NCI-H146 treated with DMSO at 0.1 percent for 48 hours (cell line): ENCODE data around the gene SDHC.
A peak's percentile ranks its signal among the peaks of the same experiment; 100 is the strongest.
"Not testable (repeated sequence)": the region's sequence is repeated elsewhere in the genome, so short reads cannot be mapped to it uniquely, and the experiment has no call there.

Experiments
- DNase-seq: peaks from one replicate; lab custom pipeline; 2025; ENCODE audit not compliant: unreplicated experiment; lab: John Stamatoyannopoulos, UW

Gene SDHC

DNA sequence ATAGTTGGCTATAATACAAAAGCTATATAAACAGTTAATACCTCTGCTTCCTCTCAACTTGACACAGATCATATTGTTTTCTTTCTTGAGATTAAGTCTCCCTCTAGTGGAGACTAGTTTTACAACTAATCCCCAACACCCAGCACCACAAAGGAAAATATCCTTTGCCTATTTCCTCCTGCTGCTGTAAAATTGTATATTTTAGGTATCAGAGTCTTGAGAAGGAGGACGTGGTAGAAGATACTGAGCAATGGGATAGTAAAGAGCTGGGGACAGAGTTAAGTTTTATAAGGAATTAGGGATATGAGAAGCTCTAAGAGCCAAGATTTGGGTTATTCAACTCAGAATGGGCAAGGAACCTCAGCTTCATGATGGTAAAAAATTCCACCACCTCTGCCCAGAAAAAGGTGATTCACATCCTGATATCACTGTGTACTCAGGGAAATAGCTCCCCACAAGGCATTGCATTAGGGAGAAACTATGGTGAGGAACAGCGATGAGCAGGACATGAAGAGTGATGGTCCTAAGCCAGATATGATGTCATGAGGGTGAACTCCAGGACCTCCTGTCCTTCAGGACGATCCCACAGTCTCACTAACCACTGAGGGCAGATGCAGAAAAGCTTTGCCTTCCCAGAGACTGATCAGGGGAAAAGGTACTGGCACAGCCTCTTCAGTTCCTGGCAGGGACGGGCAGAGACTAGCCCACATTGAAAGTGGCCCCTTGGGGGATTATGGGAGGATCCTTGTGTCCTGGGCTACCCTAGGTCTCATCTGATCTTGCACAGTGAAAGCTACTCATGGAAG lies 68.2 kb downstream of the SDHC start:
- DNase-seq, result peak; percentile 31

DNA sequence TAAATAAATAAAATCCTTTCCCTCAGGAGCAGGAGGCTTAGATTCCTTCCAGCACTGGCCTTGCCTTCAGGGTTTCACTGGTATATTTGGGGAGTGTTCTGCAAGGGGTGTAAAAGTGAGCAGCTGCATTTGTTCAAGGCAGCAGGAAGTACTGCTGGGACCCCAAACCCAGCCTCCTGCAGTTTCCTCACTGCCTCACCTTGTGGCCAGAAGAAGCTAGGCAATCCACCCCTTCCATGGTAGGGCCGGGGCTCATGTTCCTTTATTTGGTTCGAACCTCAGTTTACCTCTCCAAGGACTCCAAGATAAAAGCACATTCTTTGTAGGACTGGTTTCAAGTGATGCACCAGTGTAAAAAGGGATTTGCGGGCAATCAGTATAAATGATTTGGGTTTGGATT lies 74.5 kb downstream of the SDHC start:
- no peak for DNase-seq

DNA sequence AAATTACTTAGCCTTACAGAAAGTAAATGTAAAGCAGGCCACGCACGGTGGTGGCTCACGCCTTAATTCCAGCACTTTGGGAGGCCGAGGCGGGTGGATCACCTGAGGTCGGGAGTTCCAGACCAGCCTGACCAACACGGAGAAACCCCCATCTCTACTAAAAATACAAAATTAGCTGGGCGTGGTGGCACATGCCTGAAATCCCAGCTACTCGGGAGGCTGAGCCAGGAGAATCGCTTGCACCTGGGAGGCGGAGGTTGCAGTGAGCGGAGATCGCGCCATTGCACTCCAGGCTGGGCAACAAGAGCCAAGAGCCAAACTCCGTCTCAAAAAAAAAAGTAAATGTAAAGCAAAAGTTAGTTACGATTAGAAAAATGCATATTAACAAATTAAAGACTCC lies 75.0 kb downstream of the SDHC start:
- not testable (repeated sequence) for DNase-seq

DNA sequence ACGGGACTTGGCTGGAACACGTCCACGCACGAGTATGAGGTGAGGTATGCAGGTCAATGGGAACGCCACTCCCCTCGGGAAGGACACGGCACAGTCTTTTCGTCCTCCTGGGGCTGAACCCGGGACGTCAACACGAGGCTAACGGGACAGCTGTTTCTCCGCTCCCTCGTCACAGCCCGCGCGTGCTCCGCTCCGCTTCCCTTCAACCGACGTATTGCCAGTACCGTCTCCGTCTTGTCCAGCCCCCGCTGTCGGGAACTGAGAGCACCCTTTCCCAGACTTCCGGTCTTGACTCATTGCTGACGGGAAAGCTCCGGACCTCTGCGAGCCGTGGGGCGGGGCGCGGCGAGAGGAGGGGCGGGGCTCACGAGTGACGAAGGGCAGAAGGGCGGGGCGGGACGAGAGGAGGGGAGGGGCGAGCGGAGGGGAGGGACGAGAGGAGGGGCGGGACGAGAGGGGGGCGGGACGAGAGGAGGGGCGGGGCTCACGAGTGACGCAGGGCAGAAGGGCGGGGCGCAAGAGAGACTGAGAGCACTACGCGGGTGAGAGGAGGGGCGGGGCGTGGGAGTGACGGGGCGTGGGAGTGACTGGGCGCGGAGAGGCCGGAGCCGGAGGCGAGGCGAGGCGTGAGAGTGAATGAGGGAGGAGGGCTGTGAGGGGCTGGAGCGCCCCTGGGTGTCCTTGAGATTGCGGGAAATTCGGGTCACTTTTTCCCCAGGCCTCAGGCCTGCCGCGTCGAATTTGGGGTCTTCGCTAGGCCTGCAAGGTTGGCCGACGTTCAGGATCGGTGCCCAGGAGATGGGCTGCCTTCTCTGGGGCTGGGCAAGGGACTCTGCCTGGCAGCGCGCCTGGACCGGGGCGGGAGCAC lies 75.7 kb downstream of the SDHC start:
- peak; percentile 80 for DNase-seq

DNA sequence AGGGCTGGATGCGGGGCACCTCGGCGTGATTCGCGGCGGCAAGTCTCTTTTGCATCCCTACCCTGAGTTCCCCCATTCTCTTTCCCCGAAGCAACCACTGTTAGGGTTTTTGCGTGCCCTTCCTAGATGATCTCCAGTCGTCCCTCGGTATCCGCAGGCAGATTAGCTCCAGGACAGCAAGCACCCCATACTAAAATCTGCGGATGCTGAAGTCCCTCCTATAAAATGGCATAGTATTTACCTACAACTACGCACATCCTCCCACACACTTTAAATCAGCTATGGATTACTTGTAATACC lies 76.3 kb downstream of the SDHC start:
- peak; percentile 13 for DNase-seq

DNA sequence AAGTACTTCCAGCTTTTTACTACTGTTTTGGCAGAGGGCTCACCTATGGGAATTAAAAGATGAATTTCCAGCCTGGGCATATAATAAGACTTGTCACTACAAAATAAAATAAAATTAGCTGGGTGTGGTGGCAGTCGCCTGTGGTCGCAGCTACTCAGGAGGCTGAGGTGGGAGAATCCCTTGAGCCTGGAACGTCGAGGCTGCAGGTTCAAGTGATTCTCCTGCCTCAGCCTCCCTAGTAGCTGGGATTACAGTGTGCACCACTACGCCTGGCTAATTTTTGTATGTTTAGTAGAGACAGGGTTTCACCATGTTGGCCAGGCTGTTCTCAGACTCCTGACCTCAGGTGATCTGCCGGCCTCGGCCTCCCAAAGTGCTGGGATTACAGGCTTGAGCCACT lies 77.0 kb downstream of the SDHC start:
- DNase-seq, result not testable (repeated sequence)

DNA sequence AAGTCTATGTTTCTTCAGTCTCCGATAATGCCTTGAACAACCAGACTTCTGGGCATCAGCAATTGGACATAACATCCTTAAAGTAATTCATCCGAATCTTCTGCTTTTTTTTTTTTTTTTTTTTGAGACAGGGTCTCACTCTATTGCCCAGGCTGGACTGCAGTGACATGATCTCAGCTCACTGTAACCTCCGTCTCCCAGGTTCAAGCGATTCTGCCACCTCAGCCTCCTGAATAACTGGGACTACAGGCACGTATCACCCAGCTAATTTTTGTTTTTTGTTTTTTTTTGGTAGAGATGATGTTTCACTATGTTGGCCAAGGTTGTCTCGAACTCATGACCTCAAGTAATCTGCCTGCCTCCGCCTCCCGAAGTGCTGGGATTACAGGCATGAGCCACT lies 77.4 kb downstream of the SDHC start:
- no peak for DNase-seq

DNA sequence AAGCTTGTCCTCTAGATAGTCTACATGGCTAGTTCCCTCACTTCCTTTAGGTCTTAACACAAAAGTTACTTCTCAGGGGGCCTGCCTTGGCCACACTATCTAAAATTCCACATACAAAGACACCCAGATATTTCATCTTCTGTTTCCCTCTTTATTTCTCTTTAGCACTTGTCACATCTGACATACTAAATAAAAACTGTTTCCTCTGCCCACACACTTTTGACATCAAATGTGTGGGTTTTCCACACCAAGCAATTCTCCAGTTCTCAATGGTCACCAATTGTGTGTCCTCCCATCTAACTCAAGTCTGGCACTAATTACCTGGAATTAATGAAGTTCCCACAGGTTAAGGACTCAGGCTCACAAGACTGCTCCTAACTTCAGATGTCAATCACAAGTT lies 79.0 kb downstream of the SDHC start:
- no peak for DNase-seq

DNA sequence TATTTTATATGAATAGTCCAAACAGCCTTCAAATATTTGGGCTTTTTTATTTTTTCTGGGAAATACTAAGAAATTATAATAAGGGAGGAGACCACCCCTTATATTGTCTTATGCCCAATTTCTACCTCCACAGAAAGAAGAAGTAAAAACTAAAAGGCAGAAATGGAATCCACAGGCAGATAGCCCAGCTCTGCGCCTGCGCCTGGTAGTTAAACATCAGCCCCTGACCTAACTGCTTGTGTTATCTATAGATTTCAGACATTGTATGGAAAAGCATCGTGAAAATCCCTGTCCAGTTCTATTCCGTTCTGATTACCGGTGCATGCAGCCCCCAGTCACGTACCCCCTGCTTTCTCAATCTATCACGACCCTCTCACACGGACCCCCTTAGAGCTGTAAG lies 82.9 kb downstream of the SDHC start:
- not testable (repeated sequence) for DNase-seq

DNA sequence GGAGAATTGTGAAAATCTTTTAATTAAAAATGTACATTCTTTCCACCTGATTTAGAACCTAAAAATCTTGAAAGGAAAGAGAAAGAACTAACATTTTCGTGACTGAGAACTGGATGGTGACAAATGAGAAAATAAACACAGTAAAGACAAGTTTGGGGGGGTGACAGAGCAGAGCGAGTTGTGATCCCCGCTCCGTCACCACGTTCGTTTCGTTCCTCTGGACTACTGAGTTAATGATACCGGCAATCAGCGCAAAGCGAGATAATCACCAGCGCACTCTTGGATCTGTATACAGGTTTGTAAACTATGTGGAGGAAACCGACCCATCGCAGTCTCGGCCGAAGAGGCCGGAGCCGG lies 84.7 kb downstream of the SDHC start:
- peak; percentile 59 for DNase-seq

DNA sequence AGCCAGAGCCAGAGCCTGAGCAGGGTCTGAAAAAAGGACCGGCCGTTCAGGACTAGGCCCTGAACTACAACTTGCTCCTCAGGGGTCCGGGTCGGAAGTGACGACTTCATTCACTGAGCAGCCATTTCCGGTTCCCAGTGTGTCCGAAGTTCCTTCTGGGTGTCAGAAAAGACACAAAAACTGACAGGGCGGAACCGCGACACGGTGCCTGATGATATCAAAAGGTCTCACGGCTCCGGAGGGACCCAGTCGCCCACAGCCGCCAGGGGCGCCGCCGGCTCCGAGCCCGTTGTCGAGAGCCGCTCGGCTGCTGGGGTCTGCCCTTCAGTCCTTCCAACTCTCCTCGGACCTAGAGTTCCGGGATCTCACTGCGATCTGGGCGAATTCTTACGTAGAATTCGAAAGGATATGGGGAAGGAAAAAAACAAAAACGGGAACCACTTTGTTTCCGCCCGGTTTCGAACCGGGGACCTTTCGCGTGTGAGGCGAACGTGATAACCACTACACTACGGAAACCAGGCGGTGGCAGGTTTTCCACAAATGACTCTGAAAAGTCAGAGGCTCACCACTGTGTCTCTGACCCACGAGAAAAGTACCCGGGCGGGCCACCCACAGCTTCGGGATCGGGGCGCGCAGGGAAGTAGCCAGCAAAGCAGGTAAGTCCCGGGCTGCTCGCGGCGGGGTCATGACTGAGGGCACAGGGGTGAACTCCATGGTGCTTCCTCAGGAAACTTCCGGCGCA lies 85.2 kb downstream of the SDHC start:
- peak; percentile 79 for DNase-seq

DNA sequence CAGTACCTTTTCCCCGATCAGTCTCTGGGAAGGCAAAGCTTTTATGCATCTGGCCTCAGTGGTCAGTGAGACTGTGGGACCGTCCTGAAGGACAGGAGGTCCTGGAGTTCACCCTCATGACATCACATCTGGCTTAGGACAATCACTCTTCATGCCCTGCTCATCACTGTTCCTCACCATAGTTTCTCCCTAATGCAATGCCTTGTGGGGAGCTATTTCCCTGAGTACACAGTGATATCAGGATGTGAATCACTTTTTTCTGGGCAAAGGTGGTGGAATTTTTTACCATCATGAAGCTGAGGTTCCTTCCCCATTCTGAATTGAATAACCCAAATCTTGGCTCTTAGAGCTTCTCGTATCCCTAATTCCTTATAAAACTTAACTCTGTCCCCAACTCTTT lies 88.3 kb downstream of the SDHC start:
- DNase-seq, result no peak

DNA sequence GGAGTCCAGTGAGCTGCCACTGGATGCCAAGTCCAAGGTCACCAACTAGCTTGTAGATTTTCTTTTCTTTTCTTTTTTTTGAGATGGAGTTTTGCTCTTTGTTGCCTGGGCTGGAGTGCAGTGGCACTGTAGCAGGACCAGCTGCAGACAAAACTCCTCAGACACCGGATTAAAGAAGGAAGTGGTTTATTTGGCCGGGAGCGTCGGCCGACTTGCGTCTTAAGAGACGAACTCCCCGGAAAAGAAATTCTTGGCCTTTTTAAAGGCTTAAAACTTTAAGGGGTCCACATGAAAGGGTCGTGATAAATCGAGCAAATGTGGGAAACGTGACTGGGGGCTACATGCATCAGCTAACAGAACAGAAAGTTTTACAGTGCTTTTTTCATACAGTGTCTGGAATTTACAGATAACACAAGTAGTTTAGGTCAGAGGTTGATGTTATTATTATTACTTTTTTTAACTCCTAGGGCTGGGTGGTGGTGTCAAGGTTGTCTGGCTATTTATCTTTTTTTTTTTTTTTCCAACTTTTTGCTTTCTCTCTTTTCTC lies 89.9 kb downstream of the SDHC start:
- no peak for DNase-seq

DNA sequence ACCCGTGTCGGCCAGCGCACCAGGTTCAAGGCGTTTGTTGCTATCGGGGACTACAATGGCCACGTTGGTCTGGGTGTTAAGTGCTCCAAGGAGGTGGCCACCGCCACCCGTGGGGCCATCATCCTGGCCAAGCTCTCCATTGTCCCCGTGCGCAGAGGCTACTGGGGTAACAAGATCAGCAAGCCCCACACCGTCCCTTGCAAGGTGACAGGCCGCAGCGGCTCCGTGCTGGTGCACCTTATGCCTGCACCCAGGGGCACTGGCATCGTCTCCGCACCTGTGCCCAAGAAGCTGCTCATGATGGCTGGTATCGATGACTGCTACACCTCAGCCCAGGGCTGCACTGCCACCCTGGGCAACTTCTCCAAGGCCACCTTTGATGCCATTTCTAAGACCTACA lies 92.4 kb downstream of the SDHC start:
- not testable (repeated sequence) for DNase-seq

DNA sequence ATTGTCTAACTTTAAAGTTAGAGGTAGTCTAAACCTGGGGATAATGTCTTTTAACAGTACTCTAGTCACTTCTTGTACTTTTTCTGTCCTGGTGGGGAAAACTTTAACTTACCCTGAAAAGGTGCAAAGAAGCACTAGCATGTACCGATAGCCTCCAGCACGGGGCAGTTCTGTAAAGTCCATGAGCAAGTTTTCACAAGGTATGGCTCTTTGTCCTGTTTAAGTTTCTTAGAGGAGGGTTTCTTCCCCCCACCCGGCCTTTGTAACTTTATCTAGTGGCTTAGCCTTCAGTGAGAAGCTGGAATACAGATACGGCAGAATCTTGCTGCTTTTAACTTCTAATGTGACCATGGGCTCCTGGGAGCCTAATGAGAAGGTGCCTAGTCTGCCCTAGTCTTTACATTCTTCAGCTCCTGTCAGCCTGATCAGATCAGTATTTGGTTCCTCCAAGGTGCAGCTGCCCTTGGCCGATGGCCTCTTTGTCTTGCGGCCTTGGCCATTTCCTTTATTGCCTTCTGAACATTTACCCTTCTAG lies 93.3 kb downstream of the SDHC start:
- DNase-seq, result no peak

DNA sequence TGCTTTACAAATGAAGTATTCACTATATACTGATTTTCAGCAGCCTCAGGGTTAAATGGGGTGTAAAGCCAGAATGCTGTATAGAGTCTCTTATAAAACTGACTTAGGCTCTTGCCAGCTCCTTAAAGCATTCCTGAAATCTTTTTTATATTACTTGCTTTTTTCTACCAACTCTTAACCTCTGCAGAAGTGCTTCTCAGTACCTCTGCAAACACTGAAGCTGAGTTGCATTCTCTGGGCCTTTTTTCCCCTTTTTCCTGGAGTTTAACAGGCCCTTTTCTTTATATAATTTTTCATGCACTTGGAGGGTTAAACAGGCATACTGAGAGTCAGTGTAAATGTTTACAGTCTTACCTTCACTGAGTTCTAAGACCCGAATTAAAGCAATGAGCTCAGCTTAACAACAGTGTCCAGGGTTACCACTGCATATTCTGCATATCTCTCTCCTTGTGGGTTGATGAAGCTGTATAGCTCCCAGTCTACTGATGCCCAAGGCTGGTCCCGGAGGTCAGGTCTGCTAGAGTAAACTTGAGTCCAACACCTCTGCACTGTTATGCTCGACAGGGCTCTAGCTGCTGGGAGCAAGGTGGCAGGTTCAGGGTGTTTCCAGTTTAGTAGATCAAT lies 94.4 kb downstream of the SDHC start:
- DNase-seq, result no peak

DNA sequence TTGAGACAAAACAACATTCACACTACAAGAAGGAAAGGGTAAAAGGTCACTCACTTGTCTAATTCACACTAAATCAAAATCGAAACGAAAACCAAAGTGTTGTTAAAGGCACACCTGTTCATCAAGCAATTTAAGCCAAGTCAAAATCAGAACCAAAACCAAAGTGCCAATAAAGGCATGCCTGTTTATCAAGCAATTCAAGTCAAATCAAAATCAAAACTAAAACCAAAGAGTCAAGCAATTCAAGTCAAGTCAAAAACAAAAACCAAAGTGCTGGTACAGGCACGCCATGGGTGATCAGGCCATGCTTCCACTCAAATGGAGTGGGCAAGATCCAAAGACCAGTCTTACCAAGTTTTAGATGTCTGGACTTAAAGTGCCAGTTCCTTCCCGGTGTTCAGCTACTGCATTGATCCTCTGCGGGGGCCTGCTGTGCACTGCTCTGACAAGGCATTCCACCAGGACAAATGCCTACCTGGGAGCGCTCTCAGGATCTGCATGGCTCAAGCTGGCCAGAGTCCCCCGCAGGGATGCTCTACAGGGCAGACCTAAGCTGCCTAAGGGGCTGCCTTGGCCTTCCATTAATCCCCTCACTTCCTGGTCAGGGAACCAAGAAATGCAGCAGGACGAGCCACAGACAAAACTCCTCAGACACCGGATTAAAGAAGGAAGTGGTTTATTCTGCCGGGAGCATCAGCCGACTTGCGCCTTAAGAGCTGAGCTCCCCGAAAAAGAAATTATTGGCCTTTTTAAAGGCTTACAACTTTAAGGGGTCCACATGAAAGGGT lies 95.9 kb downstream of the SDHC start:
- not testable (repeated sequence) for DNase-seq

DNA sequence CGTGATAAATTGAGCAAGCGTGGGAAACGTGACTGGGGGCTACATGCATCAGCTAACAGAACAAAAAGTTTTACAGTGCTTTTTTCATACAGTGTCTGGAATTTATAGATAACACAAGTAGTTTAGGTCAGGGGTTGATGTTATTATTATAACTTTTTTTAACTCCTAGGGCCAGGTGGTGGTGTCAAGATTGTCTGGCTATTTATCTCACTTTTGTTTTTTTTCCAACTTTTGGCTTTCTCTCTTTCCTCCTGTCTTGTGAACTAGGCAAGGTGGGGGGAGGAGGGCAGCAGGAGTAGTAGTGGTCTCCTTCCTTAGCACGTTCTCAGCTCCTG lies 96.4 kb downstream of the SDHC start:
- DNase-seq, result not testable (repeated sequence)
